B cell (primary cell): ENCODE data around the gene CPEB3. TPM values are rescaled to one million over a fixed set of nuclear protein-coding genes. Genes with fewer than 3 reads are reported as not detected.

Experiments
- ATAC-seq: fragments of 200-7000 bp; cut with Tn5 transposase; one replicate; pipeline ENCODE4 v1.10.0; 2021; ENCODE audit warnings: low read depth, mild to moderate bottlenecking, moderate number of reproducible peaks, moderate library complexity
- CTCF ChIA-PET: fragments of 350-600 bp; sonication (Branson Sonifier 250); formaldehyde crosslinking; loops from one replicate; lab custom pipeline; 2021; ENCODE audit warnings: antibody characterized with exemption, inconsistent platforms; lab: Charles Lee
- POLR2A ChIA-PET: fragments of 350-600 bp; sonication (Branson Sonifier 250); formaldehyde crosslinking; loops from one replicate; lab custom pipeline; 2021; ENCODE audit warnings: antibody characterized with exemption; lab: Charles Lee
- DNase-seq: peaks from one replicate; pipeline ENCODE4 v3.0.0; 2013
- H2AFZ ChIP-seq: 2 replicates; pipeline ENCODE4 v1.6.1; 2012; ENCODE audit warnings: mild to moderate bottlenecking, low read depth, low read length; ENCODE audit not compliant: insufficient read depth, poor library complexity, severe bottlenecking
- H3K27ac ChIP-seq, 2 donors: 1 replicate in 1 of 2; 2 replicates in 1 of 2; pipeline ENCODE4 v1.5.1; 2012 to 2013; ENCODE audit warnings: low read length in 2 of 2, mild to moderate bottlenecking in 2 of 2, moderate library complexity in 1 of 2
- H3K27me3 ChIP-seq, 4 experiments: fragments of 200-600 bp in 1 of 4; sonication (generic) in 1 of 4; replicated peaks in 1 of 4; 1 replicate in 2 of 4; 2 replicates in 2 of 4; pipeline versions ENCODE4 v1.6.1 to v1.7.0; 2013 to 2016; ENCODE audit warnings: low read length in 3 of 4, mild to moderate bottlenecking in 2 of 4, mixed read lengths in 1 of 4, moderate library complexity in 1 of 4; ENCODE audit not compliant: insufficient read depth in 4 of 4, control insufficient read depth in 3 of 4; ENCODE audit errors: control extremely low read depth in 1 of 4
- H3K36me3 ChIP-seq, 2 experiments: replicated peaks in 1 of 2; 1 replicate in 1 of 2; 2 replicates in 1 of 2; pipeline versions ENCODE4 v1.6.1 to v1.7.1; 2013; ENCODE audit warnings: low read length in 1 of 2; ENCODE audit not compliant: insufficient read depth in 2 of 2, control insufficient read depth in 1 of 2; ENCODE audit errors: control extremely low read depth in 1 of 2, extremely low read depth in 1 of 2
- H3K4me1 ChIP-seq, 2 donors: fragments of 200-600 bp in 1 of 2; sonication (generic) in 1 of 2; 1 replicate in 1 of 2; 2 replicates in 1 of 2; pipeline versions ENCODE4 v1.5.1 to v1.6.1; 2013 to 2017; ENCODE audit warnings: low read length in 2 of 2; ENCODE audit not compliant: control insufficient read depth in 2 of 2, insufficient read depth in 2 of 2
- H3K4me2 ChIP-seq: replicated peaks from 2 replicates; pipeline ENCODE3; 2012; ENCODE audit warnings: mild to moderate bottlenecking, low read depth, low read length; ENCODE audit not compliant: poor library complexity, severe bottlenecking
- H3K4me3 ChIP-seq, 5 experiments: fragments of 200-600 bp in 1 of 5; sonication (generic) in 1 of 5; 1 replicate in 3 of 5; 2 replicates in 2 of 5; pipeline versions ENCODE4 v1.5.1 to v1.7.0; 2011 to 2016; ENCODE audit warnings: low read length in 4 of 5, mild to moderate bottlenecking in 4 of 5, low read depth in 2 of 5, control low read depth in 1 of 5, moderate library complexity in 1 of 5; ENCODE audit not compliant: insufficient read depth in 1 of 5; ENCODE audit errors: control extremely low read depth in 1 of 5, extremely low read depth in 1 of 5
- H3K79me2 ChIP-seq: fragments of 200-600 bp; sonication (generic); one replicate; pipeline ENCODE4 v1.6.0; 2016; ENCODE audit warnings: low read length; ENCODE audit not compliant: control insufficient read depth, insufficient read depth
- H3K9ac ChIP-seq: fragments of 200-600 bp; sonication (generic); 2 replicates; pipeline ENCODE4 v1.6.1; 2017; ENCODE audit warnings: mild to moderate bottlenecking, low read length, moderate library complexity
- H3K9me3 ChIP-seq, 3 donors: one replicate each; pipeline versions ENCODE4 v1.6.1 to v1.7.1; 2013; ENCODE audit warnings: low read length in 2 of 3; ENCODE audit not compliant: control insufficient read depth in 2 of 3, insufficient read depth in 1 of 3; ENCODE audit errors: control extremely low read depth in 1 of 3
- H4K20me1 ChIP-seq: 2 replicates; pipeline ENCODE4 v1.6.0; 2012; ENCODE audit warnings: mild to moderate bottlenecking, low read length; ENCODE audit not compliant: insufficient read depth, control insufficient read depth, poor library complexity, severe bottlenecking
- H3K27ac Mint-ChIP-seq: one replicate; pipeline ENCODE4 v1.8.0; 2021; ENCODE audit warnings: mixed read lengths
- H3K27me3 Mint-ChIP-seq: one replicate; pipeline ENCODE4 v1.8.0; 2021; ENCODE audit warnings: mixed read lengths
- H3K4me1 Mint-ChIP-seq: one replicate; pipeline ENCODE4 v1.8.0; 2021; ENCODE audit warnings: mixed read lengths
- H3K4me3 Mint-ChIP-seq: one replicate; pipeline ENCODE4 v1.8.0; 2021; ENCODE audit warnings: mixed read lengths
- H3K9me3 Mint-ChIP-seq: one replicate; pipeline ENCODE4 v1.8.0; 2022; ENCODE audit warnings: mixed read lengths; ENCODE audit not compliant: insufficient read depth
- EZH2 ChIP-seq: IDR thresholded peaks from 2 replicates; pipeline ENCODE4 v1.6.1; 2012; ENCODE audit warnings: borderline replicate concordance, low read depth, mild to moderate bottlenecking, moderate library complexity, low read length; ENCODE audit not compliant: insufficient read depth, poor library complexity, severe bottlenecking
- WGBS: methylation state at CpG from one replicate; pipeline ENCODE4 v1.1.5; 2013; ENCODE audit warnings: missing lambda C conversion rate; ENCODE audit not compliant: insufficient coverage; 5-methylcytosine and 5-hydroxymethylcytosine counted together
- intact Hi-C: fragments of 100-400 bp; cut with micrococcal nuclease; formaldehyde crosslinking; loops from one replicate; pipeline ENCODE4 v1.10.0; 2022
- polyA plus RNA-seq: library from polyadenylated mRNA; depleted of rRNA; stranded (reverse); fragments of >200 nt; gene quantifications from 2 replicates; pipeline ENCODE4 v1.2.3, GENCODE V29; 2012
- total RNA-seq, 2 donors: library from RNA; stranded (reverse); fragments of 120-200 nt in 1 of 2; gene quantifications; 1 replicate in 1 of 2; 2 replicates in 1 of 2; pipeline versions ENCODE4 v1.2.3 to v1.2.4, GENCODE V29; 2013 to 2022
- TF ChIP-seq, protein P1 (sequence below): fragments of 200-600 bp; IDR thresholded peaks from one replicate; pipeline ENCODE4 v1.8.0; 2022; ENCODE audit warnings: antibody characterized with exemption, mild to moderate bottlenecking

CPEB3 gene
- total and polyA plus RNA-seq, 2 donors (not counting 1 experiment from before 2014, with no cell fraction given) = 1.6 to 6.7 TPM

DNA sequence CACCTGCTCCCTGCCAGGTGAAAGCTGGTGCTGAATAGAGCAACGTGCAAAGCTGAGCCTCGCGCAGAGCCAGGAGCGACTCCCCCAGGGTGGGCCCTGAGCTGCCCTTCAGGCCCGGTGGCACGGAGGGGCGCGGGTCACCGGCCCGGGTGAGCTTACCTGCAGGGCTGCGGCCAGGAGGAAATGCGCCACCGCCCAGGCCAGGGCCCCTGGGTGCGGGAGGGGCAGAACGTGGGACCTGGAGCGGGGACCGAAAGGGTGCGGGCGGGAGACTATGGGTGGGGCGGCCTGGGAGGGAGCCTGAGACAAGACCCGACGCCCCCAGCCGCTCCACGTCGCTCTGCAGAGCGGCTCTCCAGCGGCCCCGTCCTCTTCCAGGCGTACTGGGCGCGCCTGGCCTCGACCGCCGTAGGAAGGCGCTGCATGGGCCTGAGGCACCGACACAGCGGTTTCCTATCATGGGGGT, 245.2 kb downstream of the CPEB3 start:
- H3K4me3 ChIP-seq = no peak overlapping the region
- 82% methylated on average over 34 of the region's 37 CpGs for WGBS
- no peak overlapping the region for H3K27ac Mint-ChIP-seq
- H2AFZ ChIP-seq = no peak overlapping the region
- H3K4me1 ChIP-seq = peaks cover 9 to 11% of the 10 kb centered on the region in 2 donors
- ChIA-PET POLR2A (no interaction called here), CTCF (no interaction called here)
- H3K27me3 Mint-ChIP-seq = no peaks in the 10 kb centered on the region
- no peak for ATAC-seq
- peaks cover 12% of the 10 kb centered on the region for H3K4me1 Mint-ChIP-seq
- H3K4me2 ChIP-seq = no peak overlapping the region
- no peaks in the 10 kb centered on the region for H3K79me2 ChIP-seq
- no peaks in the 10 kb centered on the region for H3K27me3 ChIP-seq
- H3K36me3 ChIP-seq = no peaks in the 10 kb centered on the region
- no peaks in the 10 kb centered on the region for H3K9me3 Mint-ChIP-seq
- H3K9ac ChIP-seq = no peak overlapping the region
- no peak for DNase-seq
- H3K4me3 Mint-ChIP-seq = no peak overlapping the region
- H4K20me1 ChIP-seq = no peaks in the 10 kb centered on the region
- H3K9me3 ChIP-seq = no peaks in the 10 kb centered on the region
- H3K27ac ChIP-seq = no peak overlapping the region
- intact Hi-C loops = no loop called here
- no peak for TF ChIP-seq EZH2
- TF ChIP-seq, protein P1, sequence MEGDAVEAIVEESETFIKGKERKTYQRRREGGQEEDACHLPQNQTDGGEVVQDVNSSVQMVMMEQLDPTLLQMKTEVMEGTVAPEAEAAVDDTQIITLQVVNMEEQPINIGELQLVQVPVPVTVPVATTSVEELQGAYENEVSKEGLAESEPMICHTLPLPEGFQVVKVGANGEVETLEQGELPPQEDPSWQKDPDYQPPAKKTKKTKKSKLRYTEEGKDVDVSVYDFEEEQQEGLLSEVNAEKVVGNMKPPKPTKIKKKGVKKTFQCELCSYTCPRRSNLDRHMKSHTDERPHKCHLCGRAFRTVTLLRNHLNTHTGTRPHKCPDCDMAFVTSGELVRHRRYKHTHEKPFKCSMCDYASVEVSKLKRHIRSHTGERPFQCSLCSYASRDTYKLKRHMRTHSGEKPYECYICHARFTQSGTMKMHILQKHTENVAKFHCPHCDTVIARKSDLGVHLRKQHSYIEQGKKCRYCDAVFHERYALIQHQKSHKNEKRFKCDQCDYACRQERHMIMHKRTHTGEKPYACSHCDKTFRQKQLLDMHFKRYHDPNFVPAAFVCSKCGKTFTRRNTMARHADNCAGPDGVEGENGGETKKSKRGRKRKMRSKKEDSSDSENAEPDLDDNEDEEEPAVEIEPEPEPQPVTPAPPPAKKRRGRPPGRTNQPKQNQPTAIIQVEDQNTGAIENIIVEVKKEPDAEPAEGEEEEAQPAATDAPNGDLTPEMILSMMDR = no peak

DNA sequence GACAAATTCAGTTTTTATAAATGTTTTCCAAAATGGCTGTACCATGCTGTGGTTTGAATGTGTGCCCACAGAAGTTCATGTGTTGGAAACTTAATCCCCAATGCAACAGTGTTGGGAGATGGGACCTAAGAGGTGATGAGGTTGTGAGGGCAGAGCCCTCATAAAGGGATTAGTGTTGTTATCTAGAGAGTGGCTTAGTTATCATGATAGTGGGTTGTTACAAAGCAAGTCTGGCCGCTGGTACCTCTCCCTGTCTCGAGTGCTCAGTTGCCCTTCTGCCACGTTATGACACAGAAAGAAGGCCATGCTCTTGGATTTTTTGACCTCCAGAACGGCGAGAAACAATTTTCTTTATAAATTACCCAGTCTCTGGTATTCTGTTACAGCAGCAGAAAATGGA, 248.3 kb downstream of the CPEB3 start:
- H3K36me3 ChIP-seq = no peaks in the 10 kb centered on the region
- ChIA-PET CTCF (no interaction called here), POLR2A (no interaction called here)
- H3K4me1 ChIP-seq = peaks cover under 1% of the 10 kb centered on the region in 2 donors
- H3K27me3 ChIP-seq = no peaks in the 10 kb centered on the region
- H4K20me1 ChIP-seq = no peaks in the 10 kb centered on the region
- Mint-ChIP-seq H3K9me3 (no peaks in the 10 kb centered on the region), H3K4me1 (peaks cover 3% of the 10 kb centered on the region), H3K4me3 (no peak overlapping the region), H3K27me3 (no peaks in the 10 kb centered on the region), H3K27ac (no peak overlapping the region)
- no peak overlapping the region for H3K4me2 ChIP-seq
- H2AFZ ChIP-seq = no peak overlapping the region
- H3K9ac ChIP-seq = no peak overlapping the region
- H3K4me3 ChIP-seq = no peak overlapping the region
- H3K9me3 ChIP-seq = no peaks in the 10 kb centered on the region
- intact Hi-C loops = no loop called here
- no CpG with 5 or more reads among the region's 5 CpGs for WGBS
- H3K27ac ChIP-seq = no peak overlapping the region
- H3K79me2 ChIP-seq = no peaks in the 10 kb centered on the region
- DNase-seq (no peak), ATAC-seq (no peak)
- no peak for TF ChIP-seq EZH2
- TF ChIP-seq, protein P1 = no peak
